GM20000 (cell line): Measurements from ENCODE around the gene CYP11A1.

Source experiments
- DNase-seq: peaks from one replicate; pipeline ENCODE4 v3.0.0; 2012; ENCODE audit warnings: low spot score
- CTCF ChIP-seq: IDR thresholded peaks from 2 replicates; pipeline ENCODE4 v1.5.1; 2012; ENCODE audit warnings: mild to moderate bottlenecking, control low read depth; ENCODE audit errors: extremely low read depth, missing control alignments

CYP11A1 gene

GRCh38 chr15:74319596-74320351 is 47.7 kb downstream of the CYP11A1 start:
- DNase-seq, result no peak
- TF ChIP-seq CTCF, result no peak

DNA sequence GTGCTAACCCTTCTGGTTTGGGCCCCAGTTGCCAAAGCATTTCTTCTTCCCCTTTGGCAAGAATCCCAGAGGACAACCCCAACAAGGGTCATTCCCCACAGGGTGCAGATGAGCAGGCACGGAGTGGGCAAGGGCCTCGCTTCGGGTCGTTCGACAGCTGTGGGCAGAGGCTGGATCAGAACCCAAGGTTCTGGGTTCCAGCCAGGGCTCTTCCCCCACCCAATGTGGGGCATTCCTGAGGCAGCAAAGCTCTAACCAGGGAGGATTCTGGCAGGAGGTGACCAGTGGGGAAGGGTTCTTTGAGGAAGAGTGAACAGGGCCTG is 48.3 kb downstream of the CYP11A1 start:
- DNase-seq, result no peak
- TF ChIP-seq CTCF, result no peak

DNA sequence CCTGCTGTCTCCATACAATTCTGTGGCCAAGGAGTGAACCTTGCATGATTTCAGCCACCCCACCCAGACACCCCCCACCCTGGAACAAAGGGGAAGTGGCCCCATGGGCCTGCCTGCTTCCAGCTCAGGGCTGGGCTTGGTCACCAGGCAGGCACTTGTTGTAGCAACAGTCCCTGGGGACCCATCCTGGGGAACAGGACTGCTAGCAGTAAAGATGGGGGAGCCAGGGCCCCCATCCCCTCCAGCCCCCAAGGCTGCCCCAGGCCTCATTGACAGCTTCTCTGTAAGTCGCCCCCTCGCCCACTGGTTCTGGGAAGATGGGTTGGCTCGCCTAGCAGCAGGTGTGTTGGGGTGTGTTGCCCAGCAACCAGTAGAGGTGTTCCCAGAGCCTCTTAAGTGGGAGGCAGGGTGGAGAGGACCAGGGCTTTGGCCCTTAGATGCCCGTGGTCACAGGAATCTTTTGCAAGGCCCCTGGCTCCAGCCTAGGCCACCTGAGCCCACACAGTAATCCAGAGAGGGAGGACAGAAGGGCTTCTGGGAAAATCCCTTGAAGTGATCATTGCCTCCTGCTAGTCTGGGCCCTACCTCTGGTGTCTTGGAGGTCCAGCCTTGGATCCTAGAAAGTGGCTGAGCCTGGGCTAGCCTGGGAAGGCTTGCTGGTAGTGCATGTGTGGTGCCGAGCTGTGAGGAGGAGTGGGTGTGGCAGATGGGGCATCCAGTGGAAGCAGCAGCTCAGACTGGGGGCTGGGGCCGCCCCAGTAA is 48.9 kb downstream of the CYP11A1 start:
- DNase-seq, result no peak
- TF ChIP-seq CTCF, result no peak

- no peak for DNase-seq
- no peak for TF ChIP-seq CTCF
These were observed 49.5 kb downstream of the CYP11A1 start for GRCh38 chr15:74317820-74318375.

DNA sequence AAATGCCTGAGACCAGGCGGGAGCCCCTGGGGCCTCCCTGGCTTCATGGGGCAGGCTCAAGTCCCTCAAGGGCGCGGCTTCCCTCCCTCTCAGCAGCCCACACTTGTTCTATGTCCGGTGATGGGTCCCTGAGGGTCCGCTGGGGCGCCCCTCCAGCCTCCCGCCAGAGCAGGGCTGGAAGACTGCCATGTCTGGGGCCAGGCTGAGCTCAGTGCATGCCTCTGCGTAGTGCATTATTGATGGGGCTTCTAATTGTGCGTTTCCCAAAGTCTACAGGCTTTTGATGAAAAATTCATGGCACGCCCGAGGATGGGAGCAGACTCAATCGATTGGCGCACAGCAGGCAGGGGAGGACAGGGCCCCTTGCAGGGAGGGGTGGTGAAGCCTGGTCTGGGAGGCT is 51.3 kb downstream of the CYP11A1 start:
- no peak for DNase-seq

DNA sequence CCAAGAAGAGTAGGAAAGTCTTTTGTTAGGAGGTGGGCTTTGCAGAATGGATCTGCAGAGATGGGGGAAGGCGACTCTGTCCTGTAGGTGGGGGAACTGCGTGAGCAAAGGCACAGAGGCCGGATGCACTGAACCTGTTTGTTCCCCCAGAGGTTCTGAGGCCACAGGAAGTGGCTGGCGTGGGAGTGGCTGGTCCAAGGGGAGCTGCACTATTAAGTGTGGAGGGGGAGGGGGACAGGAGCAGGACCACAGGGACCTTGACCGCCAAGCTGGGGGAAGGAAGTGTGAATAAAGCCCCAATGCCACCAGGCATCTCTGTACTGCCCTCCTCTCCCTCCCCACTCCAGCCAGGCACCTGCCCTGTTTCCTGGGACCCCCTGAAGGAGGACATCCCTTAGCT is 51.8 kb downstream of the CYP11A1 start:
- no peak for TF ChIP-seq CTCF
- DNase-seq, result peak; percentile 65

More for the DNA sequence above, 51.3 kb downstream of the CYP11A1 start:
- no peak for TF ChIP-seq CTCF

DNA sequence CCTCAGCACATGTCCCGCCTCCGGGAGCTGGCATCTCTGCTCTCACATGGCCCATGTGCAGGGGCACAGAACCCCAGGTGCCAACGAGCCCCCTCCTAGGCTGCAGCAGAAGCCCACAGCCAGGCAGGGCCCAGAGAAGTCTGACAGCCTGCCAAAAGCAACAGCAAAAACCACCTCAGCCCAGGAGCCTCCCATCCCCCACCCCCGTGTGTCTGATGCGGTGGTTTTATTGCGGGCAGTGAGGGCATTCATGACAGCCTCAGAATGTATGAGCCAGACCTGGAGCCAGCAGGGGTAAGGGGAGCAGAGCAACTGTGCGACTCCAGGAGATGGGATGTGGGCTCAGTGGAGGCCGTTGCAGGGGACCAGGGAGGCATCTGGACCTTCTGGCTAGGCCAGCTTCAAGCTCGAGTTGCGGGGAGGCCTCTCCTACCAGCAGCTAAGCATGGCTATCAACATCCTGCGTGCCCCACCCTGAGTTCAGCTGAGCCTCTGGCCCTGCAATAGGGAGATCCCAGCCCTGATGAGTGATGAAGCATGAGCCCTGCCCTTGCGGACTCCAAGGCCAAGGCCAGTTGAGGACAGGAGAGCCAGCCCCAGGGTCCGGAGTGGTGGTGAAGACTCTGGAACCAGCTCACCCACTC is 52.5 kb downstream of the CYP11A1 start:
- no peak for DNase-seq
- no peak for TF ChIP-seq CTCF
